Measurements from ENCODE around the gene MANSC4. TPM values are rescaled to one million over a fixed set of nuclear protein-coding genes. Genes with fewer than 3 reads are reported as not detected.

Gene MANSC4
- polyA plus RNA-seq, 1 donor from 2014 or later: 0.43 TPM

DNA sequence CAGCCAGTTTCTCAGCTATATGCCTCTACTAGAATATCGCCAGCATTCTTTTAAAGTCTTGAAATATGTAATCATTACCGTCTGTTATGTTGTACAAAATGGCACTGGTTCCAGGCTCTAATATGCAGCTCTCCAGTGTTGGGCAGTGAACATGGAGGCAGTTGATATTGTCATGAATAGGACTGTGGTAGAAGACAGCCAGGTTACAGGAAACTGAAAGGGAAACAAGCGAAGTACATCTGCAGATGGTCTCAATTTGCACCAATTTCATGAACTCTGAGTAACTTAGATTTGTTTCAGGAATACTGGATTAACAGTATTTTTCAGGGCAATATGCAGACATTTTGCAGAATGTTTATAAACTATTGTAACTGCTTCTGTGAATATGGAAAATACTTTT is 13.4 kb downstream of the MANSC4 start:
- TF ChIP-seq TAF1 (IDR thresholded peaks at IDR 0.05; ENCODE audit: low read depth): no peak
- TF ChIP-seq, protein P1, sequence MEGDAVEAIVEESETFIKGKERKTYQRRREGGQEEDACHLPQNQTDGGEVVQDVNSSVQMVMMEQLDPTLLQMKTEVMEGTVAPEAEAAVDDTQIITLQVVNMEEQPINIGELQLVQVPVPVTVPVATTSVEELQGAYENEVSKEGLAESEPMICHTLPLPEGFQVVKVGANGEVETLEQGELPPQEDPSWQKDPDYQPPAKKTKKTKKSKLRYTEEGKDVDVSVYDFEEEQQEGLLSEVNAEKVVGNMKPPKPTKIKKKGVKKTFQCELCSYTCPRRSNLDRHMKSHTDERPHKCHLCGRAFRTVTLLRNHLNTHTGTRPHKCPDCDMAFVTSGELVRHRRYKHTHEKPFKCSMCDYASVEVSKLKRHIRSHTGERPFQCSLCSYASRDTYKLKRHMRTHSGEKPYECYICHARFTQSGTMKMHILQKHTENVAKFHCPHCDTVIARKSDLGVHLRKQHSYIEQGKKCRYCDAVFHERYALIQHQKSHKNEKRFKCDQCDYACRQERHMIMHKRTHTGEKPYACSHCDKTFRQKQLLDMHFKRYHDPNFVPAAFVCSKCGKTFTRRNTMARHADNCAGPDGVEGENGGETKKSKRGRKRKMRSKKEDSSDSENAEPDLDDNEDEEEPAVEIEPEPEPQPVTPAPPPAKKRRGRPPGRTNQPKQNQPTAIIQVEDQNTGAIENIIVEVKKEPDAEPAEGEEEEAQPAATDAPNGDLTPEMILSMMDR (IDR thresholded peaks at IDR 0.05; ENCODE audit: poor library complexity, severe bottlenecking): no peak
- no peak for TF ChIP-seq RAD21 (conservative IDR thresholded peaks at IDR 0.05)
- TF ChIP-seq, protein P2, sequence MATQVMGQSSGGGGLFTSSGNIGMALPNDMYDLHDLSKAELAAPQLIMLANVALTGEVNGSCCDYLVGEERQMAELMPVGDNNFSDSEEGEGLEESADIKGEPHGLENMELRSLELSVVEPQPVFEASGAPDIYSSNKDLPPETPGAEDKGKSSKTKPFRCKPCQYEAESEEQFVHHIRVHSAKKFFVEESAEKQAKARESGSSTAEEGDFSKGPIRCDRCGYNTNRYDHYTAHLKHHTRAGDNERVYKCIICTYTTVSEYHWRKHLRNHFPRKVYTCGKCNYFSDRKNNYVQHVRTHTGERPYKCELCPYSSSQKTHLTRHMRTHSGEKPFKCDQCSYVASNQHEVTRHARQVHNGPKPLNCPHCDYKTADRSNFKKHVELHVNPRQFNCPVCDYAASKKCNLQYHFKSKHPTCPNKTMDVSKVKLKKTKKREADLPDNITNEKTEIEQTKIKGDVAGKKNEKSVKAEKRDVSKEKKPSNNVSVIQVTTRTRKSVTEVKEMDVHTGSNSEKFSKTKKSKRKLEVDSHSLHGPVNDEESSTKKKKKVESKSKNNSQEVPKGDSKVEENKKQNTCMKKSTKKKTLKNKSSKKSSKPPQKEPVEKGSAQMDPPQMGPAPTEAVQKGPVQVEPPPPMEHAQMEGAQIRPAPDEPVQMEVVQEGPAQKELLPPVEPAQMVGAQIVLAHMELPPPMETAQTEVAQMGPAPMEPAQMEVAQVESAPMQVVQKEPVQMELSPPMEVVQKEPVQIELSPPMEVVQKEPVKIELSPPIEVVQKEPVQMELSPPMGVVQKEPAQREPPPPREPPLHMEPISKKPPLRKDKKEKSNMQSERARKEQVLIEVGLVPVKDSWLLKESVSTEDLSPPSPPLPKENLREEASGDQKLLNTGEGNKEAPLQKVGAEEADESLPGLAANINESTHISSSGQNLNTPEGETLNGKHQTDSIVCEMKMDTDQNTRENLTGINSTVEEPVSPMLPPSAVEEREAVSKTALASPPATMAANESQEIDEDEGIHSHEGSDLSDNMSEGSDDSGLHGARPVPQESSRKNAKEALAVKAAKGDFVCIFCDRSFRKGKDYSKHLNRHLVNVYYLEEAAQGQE (IDR thresholded peaks at IDR 0.05; ENCODE audit: borderline replicate concordance): no peak
- no peak for TF ChIP-seq EZH2 (IDR thresholded peaks at IDR 0.05; ENCODE audit: borderline replicate concordance, insufficient read depth, low read length, poor library complexity, severe bottlenecking)
- TF ChIP-seq MXI1 (conservative IDR thresholded peaks at IDR 0.05; ENCODE audit: poor library complexity, severe bottlenecking): no peak
- TF ChIP-seq POLR2AphosphoS5 (IDR thresholded peaks at IDR 0.05): no peak
- no peak for TF ChIP-seq EP300 (conservative IDR thresholded peaks at IDR 0.05; ENCODE audit: poor library complexity, severe bottlenecking)
- no peak for TF ChIP-seq SMC3 (conservative IDR thresholded peaks at IDR 0.05; ENCODE audit: poor library complexity)
- Histone ChIP-seq H3K4me2 (ENCODE audit: low read length) (no peak overlapping the region), H2AFZ (ENCODE audit: low read depth, low read length) (no peak overlapping the region), H4K20me1 (ENCODE audit: insufficient read depth) (no peaks in the 10 kb centered on the region), H3K9me2 (ENCODE audit: insufficient read depth, low read length) (no peaks in the 10 kb centered on the region), H3K9ac (ENCODE audit: low read length) (no peak overlapping the region), H3K27me3 (ENCODE audit: insufficient read depth, low read depth, low read length) (no peaks in the 10 kb centered on the region), H3F3A (ENCODE audit: insufficient read depth, low read length, poor library complexity, severe bottlenecking) (no peaks in the 10 kb centered on the region), H3K9me3 (ENCODE audit: low read length) (no peaks in the 10 kb centered on the region), H3K27ac (ENCODE audit: low read length) (no peak overlapping the region), H3K79me2 (replicated peaks; ENCODE audit: insufficient read depth, low read length) (no peaks in the 10 kb centered on the region), H3K36me3 (ENCODE audit: insufficient read depth, low read length) (no peaks in the 10 kb centered on the region), H3K4me3 (ENCODE audit: low read length) (no peak overlapping the region)

DNA sequence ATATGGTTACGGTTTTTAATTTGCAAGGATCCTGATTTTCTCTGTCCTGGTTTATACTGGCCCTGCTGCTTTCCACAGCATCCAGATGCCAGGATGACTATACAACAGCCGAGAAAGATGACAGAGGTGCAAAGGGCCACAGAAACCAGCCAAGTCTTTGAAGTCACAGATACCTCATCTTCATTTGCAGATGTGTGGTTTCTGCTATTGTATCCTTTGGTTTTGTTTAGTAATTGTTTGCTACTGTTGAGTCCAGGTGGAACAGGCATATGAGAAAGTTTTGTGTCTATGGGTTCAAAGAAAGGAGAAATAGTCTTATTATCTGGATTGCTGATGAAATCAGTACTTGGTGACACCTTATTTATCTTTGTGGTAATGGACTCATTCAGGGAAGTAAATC is 17.3 kb downstream of the MANSC4 start:
- H3K27me3 ChIP-seq (ENCODE audit: insufficient read depth, low read depth, low read length): no peaks in the 10 kb centered on the region
- H2AFZ ChIP-seq (ENCODE audit: low read depth, low read length): no peak overlapping the region
- no peak overlapping the region for H3K4me3 ChIP-seq (ENCODE audit: low read length)
- no peaks in the 10 kb centered on the region for H3K79me2 ChIP-seq (replicated peaks; ENCODE audit: insufficient read depth, low read length)
- H3K9me2 ChIP-seq (ENCODE audit: insufficient read depth, low read length): no peaks in the 10 kb centered on the region
- H3F3A ChIP-seq (ENCODE audit: insufficient read depth, low read length, poor library complexity, severe bottlenecking): no peaks in the 10 kb centered on the region
- no peak overlapping the region for H3K9ac ChIP-seq (ENCODE audit: low read length)
- no peaks in the 10 kb centered on the region for H4K20me1 ChIP-seq (ENCODE audit: insufficient read depth)
- H3K9me3 ChIP-seq (ENCODE audit: low read length): no peaks in the 10 kb centered on the region
- H3K27ac ChIP-seq (ENCODE audit: low read length): no peak overlapping the region
- TF ChIP-seq RAD21 (conservative IDR thresholded peaks at IDR 0.05) (no peak), POLR2AphosphoS5 (IDR thresholded peaks at IDR 0.05) (no peak), SMC3 (conservative IDR thresholded peaks at IDR 0.05; ENCODE audit: poor library complexity) (no peak), TAF1 (IDR thresholded peaks at IDR 0.05; ENCODE audit: low read depth) (no peak), EP300 (conservative IDR thresholded peaks at IDR 0.05; ENCODE audit: poor library complexity, severe bottlenecking) (no peak), MXI1 (conservative IDR thresholded peaks at IDR 0.05; ENCODE audit: poor library complexity, severe bottlenecking) (no peak), EZH2 (IDR thresholded peaks at IDR 0.05; ENCODE audit: borderline replicate concordance, insufficient read depth, low read length, poor library complexity, severe bottlenecking) (no peak)
- TF ChIP-seq, protein P1 (IDR thresholded peaks at IDR 0.05; ENCODE audit: poor library complexity, severe bottlenecking): no peak
- TF ChIP-seq, protein P2 (IDR thresholded peaks at IDR 0.05; ENCODE audit: borderline replicate concordance): no peak
- no peaks in the 10 kb centered on the region for H3K36me3 ChIP-seq (ENCODE audit: insufficient read depth, low read length)
- no peak overlapping the region for H3K4me2 ChIP-seq (ENCODE audit: low read length)

Data from neural cell (in vitro differentiated cells).